LoVo (cell line): ENCODE data around the gene MXRA8.
"Not testable (repeated sequence)": the region's sequence is repeated elsewhere in the genome, so short reads cannot be mapped to it uniquely, and the experiment has no call there.

Experiments used
- DNase-seq: peaks from one replicate; pipeline ENCODE4 v3.0.0-alpha.2; 2016; ENCODE audit warnings: low spot score

MXRA8 gene

GRCh38 chr1:1391225-1391624 lies 32.9 kb upstream of the MXRA8 start:
- DNase-seq, result no peak

- DNase-seq, result no peak
Measured at GRCh38 chr1:1390675-1391074, 32.3 kb upstream of the MXRA8 start.

GRCh38 chr1:1388078-1388472 lies 29.7 kb upstream of the MXRA8 start:
- DNase-seq, result no peak

- no peak for DNase-seq
Measured at GRCh38 chr1:1387098-1388077, 29.0 kb upstream of the MXRA8 start.

- DNase-seq, result no peak
Measured at GRCh38 chr1:1385931-1386330, 27.6 kb upstream of the MXRA8 start.

- DNase-seq, result not testable (repeated sequence)
Measured at GRCh38 chr1:1385339-1385738, 27.0 kb upstream of the MXRA8 start.

- no peak for DNase-seq
Measured at GRCh38 chr1:1381294-1381693, 22.9 kb upstream of the MXRA8 start.

GRCh38 chr1:1380860-1381259 lies 22.5 kb upstream of the MXRA8 start:
- no peak for DNase-seq

GRCh38 chr1:1377540-1378205 lies 19.3 kb upstream of the MXRA8 start:
- DNase-seq, result no peak

GRCh38 chr1:1376551-1377226 lies 18.3 kb upstream of the MXRA8 start:
- no peak for DNase-seq

- DNase-seq, result peak; percentile 99
Measured at GRCh38 chr1:1374929-1375662, 16.7 kb upstream of the MXRA8 start, which contains the start of gene AURKAIP1. TSS of gene AURKAIP1 (minus strand) at chr1:1375207. CDS start at chr1:1374756, 451 bp downstream.

- DNase-seq, result no peak
Measured at GRCh38 chr1:1374589-1374928, 16.2 kb upstream of the MXRA8 start.

GRCh38 chr1:1373815-1374588 lies 15.6 kb upstream of the MXRA8 start:
- DNase-seq, result no peak

- no peak for DNase-seq
Measured at GRCh38 chr1:1373051-1373814, 14.9 kb upstream of the MXRA8 start.

GRCh38 chr1:1371746-1372711 lies 13.7 kb upstream of the MXRA8 start:
- DNase-seq, result peak; percentile 37

- no peak for DNase-seq
Measured at GRCh38 chr1:1371364-1371745, 13.0 kb upstream of the MXRA8 start.

GRCh38 chr1:1370771-1371300 lies 12.5 kb upstream of the MXRA8 start:
- no peak for DNase-seq

GRCh38 chr1:1370094-1370493 lies 11.7 kb upstream of the MXRA8 start:
- DNase-seq, result not testable (repeated sequence)

GRCh38 chr1:1367315-1367714 lies 9.0 kb upstream of the MXRA8 start:
- no peak for DNase-seq
